Loucy (cell line): ENCODE results near the gene RTP2.

Source experiments
- CTCF ChIP-seq: fragments of 200-600 bp; sonication (generic); conservative IDR thresholded peaks from 2 replicates; pipeline ENCODE4 v1.5.1; 2014; ENCODE audit warnings: mild to moderate bottlenecking, antibody characterized with exemption, low read length
- EZH2phosphoT487 ChIP-seq: fragments of 200-600 bp; IDR thresholded peaks from 2 replicates; pipeline ENCODE4 v1.6.1; 2018; ENCODE audit warnings: antibody characterized with exemption, mild to moderate bottlenecking, moderate library complexity, borderline replicate concordance

DNA sequence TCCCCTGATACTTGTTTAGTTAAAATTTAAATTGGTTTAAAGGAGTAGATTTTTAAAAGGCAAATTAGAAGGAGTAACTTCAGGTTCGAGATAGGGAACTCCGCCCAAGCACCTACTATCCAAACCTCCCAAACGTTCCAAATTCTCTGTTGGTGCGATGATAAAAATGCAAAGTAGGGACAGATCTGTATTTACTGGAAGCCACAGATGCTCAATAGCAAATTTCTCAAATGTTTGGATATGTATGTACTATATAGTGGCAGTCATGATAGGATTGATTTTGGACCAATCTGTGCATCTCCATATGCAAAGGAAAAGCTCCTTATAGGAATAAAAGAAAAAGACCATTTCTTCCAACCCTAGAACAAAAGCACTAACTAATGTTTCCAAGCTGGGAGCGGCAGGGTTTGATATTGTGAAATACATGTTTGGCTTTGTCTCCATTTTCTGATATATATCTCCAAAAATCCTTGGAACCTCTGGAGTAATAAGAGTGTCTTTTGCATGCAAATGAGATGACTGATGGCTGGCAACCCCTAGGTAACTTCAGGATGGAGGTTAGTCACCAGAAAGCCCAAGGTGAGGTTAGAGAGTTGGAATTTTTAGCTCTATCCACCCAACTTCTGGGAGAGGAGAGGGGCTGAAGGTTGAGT lies 15.6 kb downstream of the RTP2 start:
- TF ChIP-seq CTCF (no peak), EZH2phosphoT487 (no peak)
